HEK293 (cell line): ENCODE data around the gene RANBP10.

Experiments
- CTCF ChIA-PET: fragments of 350-600 bp; formaldehyde crosslinking; extraction: SDS; loops from one replicate; lab custom pipeline; 2021; ENCODE audit warnings: antibody characterized with exemption; lab: Yijun Ruan, JAX
- POLR2A ChIA-PET: fragments of 300-600 bp; formaldehyde crosslinking; extraction: SDS; loops from one replicate; lab custom pipeline; 2020; ENCODE audit warnings: antibody characterized with exemption, inconsistent platforms; lab: Yijun Ruan, JAX
- H3K27ac ChIP-seq: fragments of 200-500 bp; sonication (Bioruptor generic); 2 replicates; pipeline ENCODE4 v1.5.1; 2014; ENCODE audit warnings: low read depth, low read length, control low read depth, inconsistent platforms; ENCODE audit errors: extremely low read depth
- H3K36me3 ChIP-seq, 2 experiments: fragments of 200-500 bp in 1 of 2; sonication (Bioruptor generic) in 1 of 2; 1 replicate in 1 of 2; 2 replicates in 1 of 2; pipeline ENCODE4 v1.5.1; 2014 to 2017; ENCODE audit warnings: inconsistent platforms in 2 of 2, low read length in 2 of 2; ENCODE audit not compliant: control insufficient read depth in 2 of 2, insufficient read depth in 1 of 2
- H3K4me1 ChIP-seq: fragments of 200-500 bp; sonication (Bioruptor generic); 2 replicates; pipeline ENCODE4 v1.5.1; 2014; ENCODE audit warnings: mild to moderate bottlenecking, low read length, inconsistent platforms; ENCODE audit not compliant: control insufficient read depth, insufficient read depth
- H3K4me3 ChIP-seq: 2 replicates; pipeline ENCODE4 v1.5.1; 2011; ENCODE audit warnings: low read depth, mild to moderate bottlenecking, control low read depth, low read length, moderate library complexity
- H3K9me3 ChIP-seq: fragments of 200-500 bp; sonication (Bioruptor generic); 2 replicates; pipeline ENCODE4 v1.5.1; 2014; ENCODE audit warnings: low read depth, low read length, inconsistent platforms; ENCODE audit not compliant: control insufficient read depth, insufficient read depth
- HOXD13 ChIP-seq: sonication (generic); formaldehyde crosslinking; IDR thresholded peaks from 2 replicates; pipeline ENCODE4 v1.8.0; 2022; ENCODE audit warnings: missing genetic modification reagents, borderline replicate concordance
- KLF10 ChIP-seq: fragments of 450-650 bp; IDR thresholded peaks from 2 replicates; pipeline ENCODE4 v1.5.1; 2018; ENCODE audit warnings: missing biosample characterization, mild to moderate bottlenecking, missing genetic modification characterization
- OSR2 ChIP-seq: fragments of 450-650 bp; formaldehyde crosslinking; IDR thresholded peaks from 2 replicates; pipeline ENCODE4 v1.5.1; 2016; ENCODE audit warnings: missing biosample characterization, missing genetic modification characterization
- SP2 ChIP-seq: fragments of 450-650 bp; formaldehyde crosslinking; IDR thresholded peaks from 2 replicates; pipeline ENCODE4 v1.5.1; 2016; ENCODE audit warnings: missing biosample characterization, missing genetic modification characterization
- TCF7L2 ChIP-seq: IDR thresholded peaks from 2 replicates; pipeline ENCODE4 v1.6.1; 2011; ENCODE audit warnings: low read depth, mild to moderate bottlenecking, inconsistent platforms, low read length, moderate library complexity, borderline replicate concordance
- YY1 ChIP-seq: fragments of 450-650 bp; formaldehyde crosslinking; IDR thresholded peaks from 2 replicates; pipeline ENCODE4 v1.5.1; 2018; ENCODE audit warnings: missing biosample characterization, missing genetic modification characterization
- ZBTB1 ChIP-seq: fragments of 450-650 bp; formaldehyde crosslinking; IDR thresholded peaks from 2 replicates; pipeline ENCODE4 v1.5.1; 2016; ENCODE audit warnings: missing biosample characterization, missing genetic modification characterization
- ZBTB17 ChIP-seq: fragments of 450-650 bp; formaldehyde crosslinking; IDR thresholded peaks from 2 replicates; pipeline ENCODE4 v1.5.1; 2016; ENCODE audit warnings: missing biosample characterization, missing genetic modification characterization
- ZNF138 ChIP-seq: fragments of 450-650 bp; formaldehyde crosslinking; IDR thresholded peaks from 2 replicates; pipeline ENCODE4 v1.5.1; 2016; ENCODE audit warnings: missing biosample characterization, missing genetic modification characterization, borderline replicate concordance
- ZNF148 ChIP-seq: fragments of 450-650 bp; formaldehyde crosslinking; IDR thresholded peaks from 2 replicates; pipeline ENCODE4 v1.5.0; 2017; ENCODE audit warnings: missing biosample characterization, missing genetic modification characterization, borderline replicate concordance
- ZNF174 ChIP-seq: fragments of 450-650 bp; formaldehyde crosslinking; IDR thresholded peaks from 2 replicates; pipeline ENCODE4 v1.5.0; 2017; ENCODE audit warnings: missing biosample characterization, mild to moderate bottlenecking, missing genetic modification characterization
- ZNF248 ChIP-seq: fragments of 450-650 bp; formaldehyde crosslinking; IDR thresholded peaks from 2 replicates; pipeline ENCODE4 v1.5.1; 2017; ENCODE audit warnings: missing biosample characterization, missing genetic modification characterization
- ZNF433 ChIP-seq: fragments of 450-650 bp; formaldehyde crosslinking; IDR thresholded peaks from 2 replicates; pipeline ENCODE4 v1.5.1; 2016; ENCODE audit warnings: missing biosample characterization, missing genetic modification characterization, low read depth
- ZNF549 ChIP-seq: fragments of 450-650 bp; IDR thresholded peaks from 2 replicates; pipeline ENCODE4 v1.5.1; 2018; ENCODE audit warnings: missing biosample characterization, missing genetic modification characterization, mild to moderate bottlenecking, inconsistent platforms, moderate library complexity
- ZNF585B ChIP-seq: fragments of 450-650 bp; formaldehyde crosslinking; IDR thresholded peaks from 2 replicates; pipeline ENCODE4 v1.5.1; 2016; ENCODE audit warnings: missing biosample characterization, missing genetic modification characterization
- ZNF629 ChIP-seq: fragments of 450-650 bp; formaldehyde crosslinking; IDR thresholded peaks from 2 replicates; pipeline ENCODE4 v1.5.1; 2017; ENCODE audit warnings: missing biosample characterization, missing genetic modification characterization
- ZSCAN30 ChIP-seq: fragments of 450-650 bp; IDR thresholded peaks from 2 replicates; pipeline ENCODE4 v1.5.1; 2018; ENCODE audit warnings: missing biosample characterization, mild to moderate bottlenecking, missing genetic modification characterization, moderate library complexity
- TF ChIP-seq, protein P1 (sequence below): fragments of 450-650 bp; formaldehyde crosslinking; optimal IDR thresholded peaks from 2 replicates; pipeline ENCODE3; 2016; ENCODE audit warnings: missing biosample characterization, mild to moderate bottlenecking, missing genetic modification characterization
- TF ChIP-seq, protein P2 (sequence below): fragments of 450-650 bp; formaldehyde crosslinking; IDR thresholded peaks from 2 replicates; pipeline ENCODE4 v1.5.1; 2016; ENCODE audit warnings: missing biosample characterization, missing genetic modification characterization, low read depth
- TF ChIP-seq, protein P3 (sequence below): sonication (generic); formaldehyde crosslinking; IDR thresholded peaks from 2 replicates; pipeline ENCODE4 v1.8.1; 2022; ENCODE audit warnings: mild to moderate bottlenecking, moderate library complexity, missing genetic modification reagents
- TF ChIP-seq, protein P4 (sequence below): fragments of 450-650 bp; formaldehyde crosslinking; IDR thresholded peaks from 2 replicates; pipeline ENCODE4 v1.5.1; 2016; ENCODE audit warnings: missing biosample characterization, missing genetic modification characterization
- TF ChIP-seq, protein P5 (sequence below): fragments of 450-650 bp; formaldehyde crosslinking; IDR thresholded peaks from 2 replicates; pipeline ENCODE4 v1.5.1; 2016; ENCODE audit warnings: missing biosample characterization, missing genetic modification characterization

RANBP10 gene

GRCh38 chr16:67723911-67724305, 82.5 kb downstream of the RANBP10 start:
- Histone ChIP-seq H3K4me3 (no peak overlapping the region), H3K9me3 (no peaks in the 10 kb centered on the region), H3K27ac (no peak overlapping the region), H3K4me1 (no peaks in the 10 kb centered on the region; the same call in 1 of the 2 replicates), H3K36me3 (peaks cover 0 to 54% of the 10 kb centered on the region in 2 experiments; a peak in 1 of 3 replicates)
- TF ChIP-seq ZNF248 (tag by site-specific recombination) (no peak), KLF10 (tag by site-specific recombination) (no peak), ZNF148 (tag by site-specific recombination) (no peak), ZNF629 (tag by site-specific recombination) (no peak), OSR2 (tag by site-specific recombination) (no peak), TCF7L2 (no peak), ZNF433 (tag by site-specific recombination) (no peak), ZBTB1 (tag by site-specific recombination) (no peak), ZBTB17 (tag by site-specific recombination) (no peak), ZNF138 (tag by site-specific recombination) (no peak), HOXD13 (CRISPR knock-in tag) (no peak), YY1 (tag by site-specific recombination) (no peak), ZNF174 (tag by site-specific recombination) (no peak), ZNF585B (tag by site-specific recombination) (no peak), ZNF549 (no peak)
- TF ChIP-seq, protein P1, sequence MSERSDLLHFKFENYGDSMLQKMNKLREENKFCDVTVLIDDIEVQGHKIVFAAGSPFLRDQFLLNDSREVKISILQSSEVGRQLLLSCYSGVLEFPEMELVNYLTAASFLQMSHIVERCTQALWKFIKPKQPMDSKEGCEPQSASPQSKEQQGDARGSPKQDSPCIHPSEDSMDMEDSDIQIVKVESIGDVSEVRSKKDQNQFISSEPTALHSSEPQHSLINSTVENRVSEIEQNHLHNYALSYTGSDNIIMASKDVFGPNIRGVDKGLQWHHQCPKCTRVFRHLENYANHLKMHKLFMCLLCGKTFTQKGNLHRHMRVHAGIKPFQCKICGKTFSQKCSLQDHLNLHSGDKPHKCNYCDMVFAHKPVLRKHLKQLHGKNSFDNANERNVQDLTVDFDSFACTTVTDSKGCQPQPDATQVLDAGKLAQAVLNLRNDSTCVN (tag by site-specific recombination), result no peak
- TF ChIP-seq, protein P2, sequence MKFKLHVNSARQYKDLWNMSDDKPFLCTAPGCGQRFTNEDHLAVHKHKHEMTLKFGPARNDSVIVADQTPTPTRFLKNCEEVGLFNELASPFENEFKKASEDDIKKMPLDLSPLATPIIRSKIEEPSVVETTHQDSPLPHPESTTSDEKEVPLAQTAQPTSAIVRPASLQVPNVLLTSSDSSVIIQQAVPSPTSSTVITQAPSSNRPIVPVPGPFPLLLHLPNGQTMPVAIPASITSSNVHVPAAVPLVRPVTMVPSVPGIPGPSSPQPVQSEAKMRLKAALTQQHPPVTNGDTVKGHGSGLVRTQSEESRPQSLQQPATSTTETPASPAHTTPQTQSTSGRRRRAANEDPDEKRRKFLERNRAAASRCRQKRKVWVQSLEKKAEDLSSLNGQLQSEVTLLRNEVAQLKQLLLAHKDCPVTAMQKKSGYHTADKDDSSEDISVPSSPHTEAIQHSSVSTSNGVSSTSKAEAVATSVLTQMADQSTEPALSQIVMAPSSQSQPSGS (tag by site-specific recombination), result no peak
- CTCF ChIA-PET, result no interaction called here
- POLR2A ChIA-PET, result no interaction called here

DNA sequence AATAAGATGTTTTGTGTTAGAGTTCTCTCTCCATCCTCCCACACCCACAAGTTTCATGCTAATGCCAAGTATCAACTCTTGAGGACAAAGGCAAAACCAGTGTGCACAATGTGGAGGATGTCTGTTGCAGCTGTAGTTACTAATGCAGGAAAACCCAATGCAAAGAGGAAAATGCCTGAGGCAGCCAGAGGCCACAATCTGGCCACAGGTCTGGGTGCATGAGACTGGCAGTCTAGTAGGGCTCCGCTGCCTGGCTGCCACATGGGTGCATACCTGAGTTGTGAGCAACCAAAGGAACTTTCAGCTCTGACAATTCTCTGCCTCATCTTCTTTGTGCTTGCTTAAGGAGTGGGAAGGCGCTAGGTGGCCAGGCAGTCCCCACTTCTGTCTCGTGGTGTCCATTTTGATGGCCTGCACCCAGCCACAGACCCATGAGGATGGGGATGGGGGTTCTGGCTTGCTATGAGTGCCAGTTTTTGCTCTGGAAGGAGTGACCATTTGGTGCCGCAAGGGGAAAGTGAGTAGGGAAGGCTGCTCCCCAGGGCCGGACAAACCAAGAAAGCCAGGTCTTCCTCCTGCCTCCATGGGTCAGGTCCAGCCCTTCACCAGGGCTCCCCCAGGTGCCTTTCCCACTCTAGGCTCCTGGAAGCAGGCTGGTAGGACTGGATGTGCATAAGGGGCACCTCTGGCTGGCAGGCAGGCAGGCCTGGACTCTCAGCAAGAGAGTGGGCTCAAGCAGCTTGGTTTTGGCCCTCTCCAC, 83.0 kb downstream of the RANBP10 start:
- ChIA-PET CTCF (no interaction called here), POLR2A (no interaction called here)
- Histone ChIP-seq H3K36me3 (peaks cover 0 to 48% of the 10 kb centered on the region in 2 experiments; a peak in 1 of 3 replicates), H3K27ac (no peak overlapping the region), H3K4me3 (no peak overlapping the region), H3K9me3 (no peaks in the 10 kb centered on the region), H3K4me1 (no peaks in the 10 kb centered on the region; the same call in 1 of the 2 replicates)
- TF ChIP-seq SP2 (no peak), ZBTB17 (tag by site-specific recombination) (no peak), ZSCAN30 (tag by site-specific recombination) (no peak)
- TF ChIP-seq, protein P3, sequence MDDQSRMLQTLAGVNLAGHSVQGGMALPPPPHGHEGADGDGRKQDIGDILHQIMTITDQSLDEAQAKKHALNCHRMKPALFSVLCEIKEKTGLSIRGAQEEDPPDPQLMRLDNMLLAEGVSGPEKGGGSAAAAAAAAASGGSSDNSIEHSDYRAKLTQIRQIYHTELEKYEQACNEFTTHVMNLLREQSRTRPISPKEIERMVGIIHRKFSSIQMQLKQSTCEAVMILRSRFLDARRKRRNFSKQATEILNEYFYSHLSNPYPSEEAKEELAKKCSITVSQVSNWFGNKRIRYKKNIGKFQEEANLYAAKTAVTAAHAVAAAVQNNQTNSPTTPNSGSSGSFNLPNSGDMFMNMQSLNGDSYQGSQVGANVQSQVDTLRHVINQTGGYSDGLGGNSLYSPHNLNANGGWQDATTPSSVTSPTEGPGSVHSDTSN (CRISPR knock-in tag), result no peak
- TF ChIP-seq, protein P4, sequence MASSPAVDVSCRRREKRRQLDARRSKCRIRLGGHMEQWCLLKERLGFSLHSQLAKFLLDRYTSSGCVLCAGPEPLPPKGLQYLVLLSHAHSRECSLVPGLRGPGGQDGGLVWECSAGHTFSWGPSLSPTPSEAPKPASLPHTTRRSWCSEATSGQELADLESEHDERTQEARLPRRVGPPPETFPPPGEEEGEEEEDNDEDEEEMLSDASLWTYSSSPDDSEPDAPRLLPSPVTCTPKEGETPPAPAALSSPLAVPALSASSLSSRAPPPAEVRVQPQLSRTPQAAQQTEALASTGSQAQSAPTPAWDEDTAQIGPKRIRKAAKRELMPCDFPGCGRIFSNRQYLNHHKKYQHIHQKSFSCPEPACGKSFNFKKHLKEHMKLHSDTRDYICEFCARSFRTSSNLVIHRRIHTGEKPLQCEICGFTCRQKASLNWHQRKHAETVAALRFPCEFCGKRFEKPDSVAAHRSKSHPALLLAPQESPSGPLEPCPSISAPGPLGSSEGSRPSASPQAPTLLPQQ, result no peak
- TF ChIP-seq, protein P5, sequence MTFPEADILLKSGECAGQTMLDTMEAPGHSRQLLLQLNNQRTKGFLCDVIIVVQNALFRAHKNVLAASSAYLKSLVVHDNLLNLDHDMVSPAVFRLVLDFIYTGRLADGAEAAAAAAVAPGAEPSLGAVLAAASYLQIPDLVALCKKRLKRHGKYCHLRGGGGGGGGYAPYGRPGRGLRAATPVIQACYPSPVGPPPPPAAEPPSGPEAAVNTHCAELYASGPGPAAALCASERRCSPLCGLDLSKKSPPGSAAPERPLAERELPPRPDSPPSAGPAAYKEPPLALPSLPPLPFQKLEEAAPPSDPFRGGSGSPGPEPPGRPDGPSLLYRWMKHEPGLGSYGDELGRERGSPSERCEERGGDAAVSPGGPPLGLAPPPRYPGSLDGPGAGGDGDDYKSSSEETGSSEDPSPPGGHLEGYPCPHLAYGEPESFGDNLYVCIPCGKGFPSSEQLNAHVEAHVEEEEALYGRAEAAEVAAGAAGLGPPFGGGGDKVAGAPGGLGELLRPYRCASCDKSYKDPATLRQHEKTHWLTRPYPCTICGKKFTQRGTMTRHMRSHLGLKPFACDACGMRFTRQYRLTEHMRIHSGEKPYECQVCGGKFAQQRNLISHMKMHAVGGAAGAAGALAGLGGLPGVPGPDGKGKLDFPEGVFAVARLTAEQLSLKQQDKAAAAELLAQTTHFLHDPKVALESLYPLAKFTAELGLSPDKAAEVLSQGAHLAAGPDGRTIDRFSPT (tag by site-specific recombination), result no peak
